ENCODE measurements around the gene MTMR1. TPM values are rescaled to one million over a fixed set of nuclear protein-coding genes. Genes with fewer than 3 reads are reported as not detected.

MTMR1 gene
- total and polyA plus RNA-seq, 9 of the 15 experiments (the other 6 are each of a cell fraction or from before 2014, with no cell fraction given) = 0.96 to 35.4 (median 22.4) TPM

DNA sequence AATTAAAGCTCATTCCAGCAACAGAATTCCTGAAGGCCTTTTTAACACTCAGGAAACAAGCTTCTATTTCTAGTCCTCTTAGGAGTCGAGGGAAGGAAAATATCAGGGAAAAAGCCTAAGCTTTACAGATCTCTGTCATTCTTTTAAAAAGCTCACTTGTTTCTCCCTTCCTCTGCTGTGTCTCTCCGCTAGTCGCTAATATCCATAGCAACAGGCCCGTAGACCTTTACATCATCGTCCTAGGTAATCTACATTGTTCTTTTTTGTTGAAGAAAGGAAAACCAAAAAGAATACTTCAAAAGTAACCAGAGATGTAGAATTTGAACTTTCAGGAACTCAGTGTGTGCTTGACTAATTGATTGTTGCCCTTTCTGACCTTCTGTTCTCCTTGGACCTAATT, 45.9 kb upstream of the MTMR1 start:
- 72% methylated on average over 3 of the region's 5 CpGs for WGBS (ENCODE audit: insufficient coverage, low coverage, missing lambda C conversion rate)
- Histone ChIP-seq H3K4me1 (replicated peaks in 1 of 2; ENCODE audit: control insufficient read depth in 2 of 2, insufficient read depth in 2 of 2, low read length in 2 of 2) (no peaks in the 10 kb centered on the region), H3K9ac (ENCODE audit: insufficient read depth in 1 of 2, low read depth in 2 of 2, low read length in 2 of 2) (no peak overlapping the region), H3K27me3 (ENCODE audit: control insufficient read depth in 2 of 2, insufficient read depth in 2 of 2, low read length in 2 of 2) (no peaks in the 10 kb centered on the region), H3K27ac (ENCODE audit: extremely low read depth, low read depth, low read length) (no peak overlapping the region), H3K9me1 (ENCODE audit: control insufficient read depth, insufficient read depth, low read length) (no peaks in the 10 kb centered on the region), H3K79me2 (ENCODE audit: control insufficient read depth, insufficient read depth, low read length) (no peaks in the 10 kb centered on the region), H3K4me2 (ENCODE audit: insufficient read depth, low read length) (no peak overlapping the region), H4K20me1 (replicated peaks; ENCODE audit: control insufficient read depth, insufficient read depth, low read length) (no peaks in the 10 kb centered on the region), H3K36me3 (ENCODE audit: control insufficient read depth, insufficient read depth, low read length) (peaks cover 7% of the 10 kb centered on the region; the same call in 2 of the 3 replicates), H3K4me3 (no peak overlapping the region), H3K9me3 (replicated peaks; ENCODE audit: control insufficient read depth, insufficient read depth, low read depth, low read length) (no peaks in the 10 kb centered on the region), H2AFZ (ENCODE audit: low read depth, low read length) (no peak overlapping the region)
- ChIA-PET CTCF (ENCODE audit: low intra/inter-chr PET ratio) (no interaction called here), POLR2A (no interaction called here)
- in situ Hi-C loops (cut with MboI) (no loop called here), intact Hi-C loops (cut with micrococcal nuclease) (no loop called here)
- DNase-seq (ENCODE audit: extremely low read depth in 1 of 4, low spot score in 3 of 4) = no peak
- FAIRE-seq = no peak
- no TSS peak for BruUV-seq (replicated peaks)
- no peak for ATAC-seq
- TF ChIP-seq, protein P1, sequence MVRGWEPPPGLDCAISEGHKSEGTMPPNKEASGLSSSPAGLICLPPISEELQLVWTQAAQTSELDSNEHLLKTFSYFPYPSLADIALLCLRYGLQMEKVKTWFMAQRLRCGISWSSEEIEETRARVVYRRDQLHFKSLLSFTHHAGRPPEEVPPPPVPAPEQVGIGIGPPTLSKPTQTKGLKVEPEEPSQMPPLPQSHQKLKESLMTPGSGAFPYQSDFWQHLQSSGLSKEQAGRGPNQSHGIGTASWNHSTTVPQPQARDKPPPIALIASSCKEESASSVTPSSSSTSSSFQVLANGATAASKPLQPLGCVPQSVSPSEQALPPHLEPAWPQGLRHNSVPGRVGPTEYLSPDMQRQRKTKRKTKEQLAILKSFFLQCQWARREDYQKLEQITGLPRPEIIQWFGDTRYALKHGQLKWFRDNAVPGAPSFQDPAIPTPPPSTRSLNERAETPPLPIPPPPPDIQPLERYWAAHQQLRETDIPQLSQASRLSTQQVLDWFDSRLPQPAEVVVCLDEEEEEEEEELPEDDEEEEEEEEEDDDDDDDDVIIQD (CRISPR knock-in tag; IDR thresholded peaks at IDR 0.05) = no peak
- TF ChIP-seq TBL1XR1 (IDR thresholded peaks at IDR 0.05; ENCODE audit: low read length in 2 of 2) (no peak), SREBF1 (IDR thresholded peaks at IDR 0.05; ENCODE audit: borderline replicate concordance, low read depth, low read length) (no peak), BHLHE40 (IDR thresholded peaks at IDR 0.05; ENCODE audit: low read length) (no peak), FOXJ2 (tag; IDR thresholded peaks at IDR 0.05) (no peak), ZNF146 (CRISPR knock-in tag; IDR thresholded peaks at IDR 0.05; ENCODE audit: unreplicated experiment) (no peak)
- TF ChIP-seq, protein P2, sequence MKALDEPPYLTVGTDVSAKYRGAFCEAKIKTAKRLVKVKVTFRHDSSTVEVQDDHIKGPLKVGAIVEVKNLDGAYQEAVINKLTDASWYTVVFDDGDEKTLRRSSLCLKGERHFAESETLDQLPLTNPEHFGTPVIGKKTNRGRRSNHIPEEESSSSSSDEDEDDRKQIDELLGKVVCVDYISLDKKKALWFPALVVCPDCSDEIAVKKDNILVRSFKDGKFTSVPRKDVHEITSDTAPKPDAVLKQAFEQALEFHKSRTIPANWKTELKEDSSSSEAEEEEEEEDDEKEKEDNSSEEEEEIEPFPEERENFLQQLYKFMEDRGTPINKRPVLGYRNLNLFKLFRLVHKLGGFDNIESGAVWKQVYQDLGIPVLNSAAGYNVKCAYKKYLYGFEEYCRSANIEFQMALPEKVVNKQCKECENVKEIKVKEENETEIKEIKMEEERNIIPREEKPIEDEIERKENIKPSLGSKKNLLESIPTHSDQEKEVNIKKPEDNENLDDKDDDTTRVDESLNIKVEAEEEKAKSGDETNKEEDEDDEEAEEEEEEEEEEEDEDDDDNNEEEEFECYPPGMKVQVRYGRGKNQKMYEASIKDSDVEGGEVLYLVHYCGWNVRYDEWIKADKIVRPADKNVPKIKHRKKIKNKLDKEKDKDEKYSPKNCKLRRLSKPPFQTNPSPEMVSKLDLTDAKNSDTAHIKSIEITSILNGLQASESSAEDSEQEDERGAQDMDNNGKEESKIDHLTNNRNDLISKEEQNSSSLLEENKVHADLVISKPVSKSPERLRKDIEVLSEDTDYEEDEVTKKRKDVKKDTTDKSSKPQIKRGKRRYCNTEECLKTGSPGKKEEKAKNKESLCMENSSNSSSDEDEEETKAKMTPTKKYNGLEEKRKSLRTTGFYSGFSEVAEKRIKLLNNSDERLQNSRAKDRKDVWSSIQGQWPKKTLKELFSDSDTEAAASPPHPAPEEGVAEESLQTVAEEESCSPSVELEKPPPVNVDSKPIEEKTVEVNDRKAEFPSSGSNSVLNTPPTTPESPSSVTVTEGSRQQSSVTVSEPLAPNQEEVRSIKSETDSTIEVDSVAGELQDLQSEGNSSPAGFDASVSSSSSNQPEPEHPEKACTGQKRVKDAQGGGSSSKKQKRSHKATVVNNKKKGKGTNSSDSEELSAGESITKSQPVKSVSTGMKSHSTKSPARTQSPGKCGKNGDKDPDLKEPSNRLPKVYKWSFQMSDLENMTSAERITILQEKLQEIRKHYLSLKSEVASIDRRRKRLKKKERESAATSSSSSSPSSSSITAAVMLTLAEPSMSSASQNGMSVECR (CRISPR knock-in tag; IDR thresholded peaks at IDR 0.05) = no peak
- TF ChIP-seq, protein P3, sequence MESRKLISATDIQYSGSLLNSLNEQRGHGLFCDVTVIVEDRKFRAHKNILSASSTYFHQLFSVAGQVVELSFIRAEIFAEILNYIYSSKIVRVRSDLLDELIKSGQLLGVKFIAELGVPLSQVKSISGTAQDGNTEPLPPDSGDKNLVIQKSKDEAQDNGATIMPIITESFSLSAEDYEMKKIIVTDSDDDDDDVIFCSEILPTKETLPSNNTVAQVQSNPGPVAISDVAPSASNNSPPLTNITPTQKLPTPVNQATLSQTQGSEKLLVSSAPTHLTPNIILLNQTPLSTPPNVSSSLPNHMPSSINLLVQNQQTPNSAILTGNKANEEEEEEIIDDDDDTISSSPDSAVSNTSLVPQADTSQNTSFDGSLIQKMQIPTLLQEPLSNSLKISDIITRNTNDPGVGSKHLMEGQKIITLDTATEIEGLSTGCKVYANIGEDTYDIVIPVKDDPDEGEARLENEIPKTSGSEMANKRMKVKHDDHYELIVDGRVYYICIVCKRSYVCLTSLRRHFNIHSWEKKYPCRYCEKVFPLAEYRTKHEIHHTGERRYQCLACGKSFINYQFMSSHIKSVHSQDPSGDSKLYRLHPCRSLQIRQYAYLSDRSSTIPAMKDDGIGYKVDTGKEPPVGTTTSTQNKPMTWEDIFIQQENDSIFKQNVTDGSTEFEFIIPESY (CRISPR knock-in tag; IDR thresholded peaks at IDR 0.05) = no peak
- TF ChIP-seq, protein P4, sequence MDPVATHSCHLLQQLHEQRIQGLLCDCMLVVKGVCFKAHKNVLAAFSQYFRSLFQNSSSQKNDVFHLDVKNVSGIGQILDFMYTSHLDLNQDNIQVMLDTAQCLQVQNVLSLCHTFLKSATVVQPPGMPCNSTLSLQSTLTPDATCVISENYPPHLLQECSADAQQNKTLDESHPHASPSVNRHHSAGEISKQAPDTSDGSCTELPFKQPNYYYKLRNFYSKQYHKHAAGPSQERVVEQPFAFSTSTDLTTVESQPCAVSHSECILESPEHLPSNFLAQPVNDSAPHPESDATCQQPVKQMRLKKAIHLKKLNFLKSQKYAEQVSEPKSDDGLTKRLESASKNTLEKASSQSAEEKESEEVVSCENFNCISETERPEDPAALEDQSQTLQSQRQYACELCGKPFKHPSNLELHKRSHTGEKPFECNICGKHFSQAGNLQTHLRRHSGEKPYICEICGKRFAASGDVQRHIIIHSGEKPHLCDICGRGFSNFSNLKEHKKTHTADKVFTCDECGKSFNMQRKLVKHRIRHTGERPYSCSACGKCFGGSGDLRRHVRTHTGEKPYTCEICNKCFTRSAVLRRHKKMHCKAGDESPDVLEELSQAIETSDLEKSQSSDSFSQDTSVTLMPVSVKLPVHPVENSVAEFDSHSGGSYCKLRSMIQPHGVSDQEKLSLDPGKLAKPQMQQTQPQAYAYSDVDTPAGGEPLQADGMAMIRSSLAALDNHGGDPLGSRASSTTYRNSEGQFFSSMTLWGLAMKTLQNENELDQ (CRISPR knock-in tag; IDR thresholded peaks at IDR 0.05; ENCODE audit: borderline replicate concordance) = no peak
